HG03571 (cell line): ENCODE measurements around the gene SND1.
"Not testable (repeated sequence)": the region's sequence is repeated elsewhere in the genome, so short reads cannot be mapped to it uniquely, and the experiment has no call there.

ENCODE experiments used
- ATAC-seq: cut with Tn5 transposase; IDR thresholded peaks from one replicate; pipeline ENCODE4 v1.9.1; 2021; ENCODE audit not compliant: unreplicated experiment

SND1 gene

GRCh38 chr7:127950233-127950935 is 298.4 kb downstream of the SND1 start:
- no peak for ATAC-seq

GRCh38 chr7:127953423-127954356 is 301.7 kb downstream of the SND1 start:
- ATAC-seq = no peak

- ATAC-seq = no peak
Observed at GRCh38 chr7:127954357-127954748, 302.4 kb downstream of the SND1 start.

GRCh38 chr7:127955051-127955531 is 303.1 kb downstream of the SND1 start:
- no peak for ATAC-seq

- ATAC-seq = no peak
Observed at GRCh38 chr7:127957886-127958285, 305.9 kb downstream of the SND1 start.

GRCh38 chr7:127959770-127960169 is 307.8 kb downstream of the SND1 start:
- no peak for ATAC-seq

- no peak for ATAC-seq
Observed at GRCh38 chr7:127961786-127962453, 309.9 kb downstream of the SND1 start.

- ATAC-seq = no peak
Observed at GRCh38 chr7:127962589-127963361, 310.8 kb downstream of the SND1 start.

GRCh38 chr7:127963850-127964249 is 311.9 kb downstream of the SND1 start:
- ATAC-seq = not testable (repeated sequence)

GRCh38 chr7:127967281-127967680 is 315.3 kb downstream of the SND1 start:
- no peak for ATAC-seq

- ATAC-seq = no peak
Observed at GRCh38 chr7:127968547-127968946, 316.6 kb downstream of the SND1 start.

GRCh38 chr7:127973832-127974231 is 321.8 kb downstream of the SND1 start:
- ATAC-seq = no peak

GRCh38 chr7:127974446-127975035 is 322.5 kb downstream of the SND1 start:
- no peak for ATAC-seq

GRCh38 chr7:127976056-127976737 is 324.2 kb downstream of the SND1 start:
- no peak for ATAC-seq

GRCh38 chr7:127976738-127977120 is 324.7 kb downstream of the SND1 start:
- ATAC-seq = no peak

- no peak for ATAC-seq
Observed at GRCh38 chr7:127978421-127978820, 326.4 kb downstream of the SND1 start.

- ATAC-seq = no peak
Observed at GRCh38 chr7:127979113-127979727, 327.2 kb downstream of the SND1 start.

GRCh38 chr7:127979728-127980126 is 327.7 kb downstream of the SND1 start:
- no peak for ATAC-seq

GRCh38 chr7:127980901-127981300 is 328.9 kb downstream of the SND1 start:
- no peak for ATAC-seq
